Erythroblast (primary cell): ENCODE results near the gene COL5A1.

ENCODE experiments used
- GATA1 ChIP-seq: IDR thresholded peaks from 2 replicates; pipeline ENCODE4 v1.6.1; 2011; ENCODE audit warnings: low read depth, mild to moderate bottlenecking, control low read depth, low read length, moderate library complexity
- POLR2A ChIP-seq: IDR thresholded peaks from 2 replicates; pipeline ENCODE4 v1.6.1; 2011; ENCODE audit warnings: mild to moderate bottlenecking, low read length

- TF ChIP-seq POLR2A (no peak), GATA1 (no peak)
Observed at GRCh38 chr9:134622896-134623257, 18.7 kb upstream of the COL5A1 start.
